Esophagus muscularis mucosa (tissue), 4 donors: ENCODE data around the gene PPP1CB. TPM values are rescaled to one million over a fixed set of nuclear protein-coding genes. Genes with fewer than 3 reads are reported as not detected.

ENCODE experiments used
- DNase-seq: peaks from one replicate; pipeline ENCODE4 v3.0.0-alpha.2; 2017; ENCODE audit errors: extremely low spot score
- H3K27ac ChIP-seq, 4 donors: fragments of 200-600 bp; sonication (generic); replicated peaks in 1 of 4; 1 replicate in 3 of 4; 2 replicates in 1 of 4; pipeline ENCODE4 v1.5.1; 2016 to 2019; ENCODE audit warnings: mild to moderate bottlenecking in 1 of 4
- H3K27me3 ChIP-seq, 4 donors: fragments of 200-600 bp; sonication (generic); one replicate each; pipeline versions ENCODE4 v1.5.1 to v1.6.0; 2016 to 2019
- H3K36me3 ChIP-seq, 4 donors: fragments of 200-600 bp; sonication (generic); one replicate each; pipeline ENCODE4 v1.5.1; 2016 to 2019
- H3K4me1 ChIP-seq, 4 donors: fragments of 200-600 bp; sonication (generic); one replicate each; pipeline ENCODE4 v1.5.1; 2016 to 2019
- H3K4me3 ChIP-seq, 4 donors: fragments of 200-600 bp; sonication (generic); 1 replicate in 2 of 4; 2 replicates in 2 of 4; pipeline ENCODE4 v1.5.1; 2016 to 2019; ENCODE audit warnings: mild to moderate bottlenecking in 4 of 4, moderate library complexity in 1 of 4
- H3K9me3 ChIP-seq, 4 donors: fragments of 200-600 bp; sonication (generic); 1 replicate in 3 of 4; 2 replicates in 1 of 4; pipeline ENCODE4 v1.5.1; 2016 to 2019
- CTCF ChIP-seq, 3 experiments: fragments of 200-600 bp in 2 of 3; fragments of 450-650 bp in 1 of 3; sonication (generic) in 2 of 3; IDR thresholded peaks; one replicate each; pipeline ENCODE4 v1.5.1; 2017 to 2019; ENCODE audit warnings: antibody characterized with exemption in 3 of 3, mild to moderate bottlenecking in 2 of 3, moderate library complexity in 1 of 3
- EP300 ChIP-seq: sonication (generic); formaldehyde crosslinking; IDR thresholded peaks from one replicate; pipeline ENCODE4 v1.6.1; 2017; ENCODE audit warnings: antibody characterized with exemption
- POLR2A ChIP-seq: fragments of 450-650 bp; IDR thresholded peaks from one replicate; pipeline ENCODE4 v1.6.1; 2017; ENCODE audit warnings: antibody characterized with exemption, moderate library complexity, mild to moderate bottlenecking, low read depth
- POLR2AphosphoS5 ChIP-seq, 2 donors: sonication (generic); formaldehyde crosslinking; IDR thresholded peaks; one replicate each; pipeline ENCODE4 v1.6.1; 2017; ENCODE audit warnings: antibody characterized with exemption in 2 of 2
- WGBS: methylation state at CpG from one replicate; pipeline ENCODE4 v1.1.5; 2018; 5-methylcytosine and 5-hydroxymethylcytosine counted together
- intact Hi-C: fragments of 100-400 bp; cut with DNase I; formaldehyde crosslinking; loops from one replicate; pipeline ENCODE4 v1.15.1; 2023
- total RNA-seq, 4 donors: library from RNA; depleted of rRNA; stranded (reverse); fragments of >200 nt; gene quantifications; one replicate each; pipeline versions ENCODE4 v1.1.0 to v1.2.1, GENCODE V29; 2016

Gene PPP1CB
- total RNA-seq, 4 donors from 2014 or later = 658 to 1,191 (median 759) TPM

- peaks cover 0 to 5% (median 0%) of the 10 kb centered on the region in 4 donors for H3K9me3 ChIP-seq
- DNase-seq = no peak
- no peak overlapping the region for H3K27ac ChIP-seq
- TF ChIP-seq POLR2A (no peak), CTCF (IDR thresholded peaks at IDR 0.05) (no peak), EP300 (no peak)
- H3K4me3 ChIP-seq = no peak overlapping the region
- peaks cover 2 to 14% (median 10%) of the 10 kb centered on the region in 4 donors for H3K4me1 ChIP-seq
- intact Hi-C loops = no loop called here
- 53% methylated on average over 1 of the region's 1 CpG for WGBS
- H3K27me3 ChIP-seq = no peaks in the 10 kb centered on the region
- no peaks in the 10 kb centered on the region for H3K36me3 ChIP-seq
These were observed 44.0 kb upstream of the PPP1CB start for GRCh38 chr2:28707592-28707991.

GRCh38 chr2:28709101-28709500 is 42.5 kb upstream of the PPP1CB start:
- Histone ChIP-seq H3K9me3 (peaks cover 0 to 5% (median 0%) of the 10 kb centered on the region in 4 donors), H3K36me3 (no peaks in the 10 kb centered on the region), H3K4me3 (no peak overlapping the region), H3K27ac (no peak overlapping the region), H3K27me3 (no peaks in the 10 kb centered on the region), H3K4me1 (peaks cover 0 to 11% (median 8%) of the 10 kb centered on the region in 4 donors)
- intact Hi-C loops = no loop called here
- WGBS = 83% methylated on average over 8 of the region's 8 CpGs
- TF ChIP-seq POLR2A (no peak), POLR2AphosphoS5 (IDR thresholded peaks at IDR 0.05) (no peak), EP300 (no peak), CTCF (IDR thresholded peaks at IDR 0.05) (no peak)
- DNase-seq = no peak

GRCh38 chr2:28710545-28710944 is 41.1 kb upstream of the PPP1CB start:
- 95% methylated on average over 4 of the region's 4 CpGs for WGBS
- Histone ChIP-seq H3K27me3 (no peaks in the 10 kb centered on the region), H3K4me1 (peaks cover 0 to 13% (median 9%) of the 10 kb centered on the region in 4 donors), H3K36me3 (no peaks in the 10 kb centered on the region), H3K27ac (no peak overlapping the region), H3K9me3 (no peaks in the 10 kb centered on the region), H3K4me3 (no peak overlapping the region)
- intact Hi-C loops = no loop called here
- no peak for DNase-seq
- TF ChIP-seq POLR2A (no peak), CTCF (IDR thresholded peaks at IDR 0.05) (no peak), POLR2AphosphoS5 (IDR thresholded peaks at IDR 0.05) (no peak), EP300 (no peak)

- WGBS = 91% methylated on average over 8 of the region's 8 CpGs
- no peak for DNase-seq
- H3K9me3 ChIP-seq = no peaks in the 10 kb centered on the region
- TF ChIP-seq POLR2A (no peak), CTCF (IDR thresholded peaks at IDR 0.05) (no peak), EP300 (no peak), POLR2AphosphoS5 (IDR thresholded peaks at IDR 0.05) (no peak)
- intact Hi-C loops = no loop called here
- no peaks in the 10 kb centered on the region for H3K27me3 ChIP-seq
- no peak overlapping the region for H3K4me3 ChIP-seq
- peaks cover 11 to 30% (median 26%) of the 10 kb centered on the region in 4 donors for H3K4me1 ChIP-seq
- H3K27ac ChIP-seq = no peak overlapping the region
- no peaks in the 10 kb centered on the region for H3K36me3 ChIP-seq
These were observed 37.9 kb upstream of the PPP1CB start for GRCh38 chr2:28713577-28714298.
